HG02840 (cell line): Measurements from ENCODE around the gene SPRYD7.

Experiments used
- ATAC-seq: cut with Tn5 transposase; IDR thresholded peaks from one replicate; pipeline ENCODE4 v1.9.1; 2021; ENCODE audit warnings: mild to moderate bottlenecking, moderate library complexity, moderate number of reproducible peaks; ENCODE audit not compliant: unreplicated experiment, low FRiP score

Gene SPRYD7

GRCh38 chr13:49867834-49868233, 68.3 kb downstream of the SPRYD7 start:
- no peak for ATAC-seq

GRCh38 chr13:49865218-49865617, 70.9 kb downstream of the SPRYD7 start:
- ATAC-seq = no peak

GRCh38 chr13:49864509-49864908, 71.6 kb downstream of the SPRYD7 start:
- no peak for ATAC-seq
